ENCODE results near the gene SF3A2.

The SF3A2 gene

GRCh38 chr19:2208975-2209374, 27.6 kb upstream of the SF3A2 start:
- Histone ChIP-seq H3K4me1 (ENCODE audit: control insufficient read depth, low read depth, low read length) (no peaks in the 10 kb centered on the region), H3K4me3 (ENCODE audit: low read length) (no peak overlapping the region), H2BK15ac (replicated peaks; ENCODE audit: low read depth) (no peak overlapping the region), H3K27ac (ENCODE audit: low read depth, low read length) (no peak overlapping the region), H2BK5ac (ENCODE audit: low read length) (no peak overlapping the region), H3K4ac (ENCODE audit: low read depth, low read length) (no peak overlapping the region), H3K18ac (ENCODE audit: low read length) (no peak overlapping the region), H3K36me3 (ENCODE audit: control insufficient read depth, insufficient read depth, low read length) (peaks cover 5% of the 10 kb centered on the region), H4K8ac (ENCODE audit: low read depth, low read length) (no peak overlapping the region), H2AK5ac (ENCODE audit: low read length) (no peak overlapping the region), H3K79me2 (ENCODE audit: control insufficient read depth, insufficient read depth, low read length) (no peaks in the 10 kb centered on the region), H3K23ac (ENCODE audit: low read length) (no peak overlapping the region), H3K9ac (ENCODE audit: low read length) (no peak overlapping the region), H2BK120ac (ENCODE audit: low read depth, low read length) (no peak overlapping the region), H4K5ac (ENCODE audit: low read length) (no peak overlapping the region), H3K56ac (ENCODE audit: low read length) (no peak overlapping the region), H3K27me3 (ENCODE audit: insufficient read depth, low read length, poor library complexity) (no peaks in the 10 kb centered on the region), H3K4me2 (ENCODE audit: low read length) (no peak overlapping the region), H3K79me1 (ENCODE audit: low read length) (no peaks in the 10 kb centered on the region)
- no peak for DNase-seq
- 100% methylated on average over 1 of the region's 10 CpGs for WGBS (ENCODE audit: extremely low coverage, insufficient coverage, low lambda C conversion rate)

GRCh38 chr19:2209408-2209807, 27.2 kb upstream of the SF3A2 start:
- no peak overlapping the region for H4K8ac ChIP-seq (ENCODE audit: low read depth, low read length)
- no peak overlapping the region for H3K18ac ChIP-seq (ENCODE audit: low read length)
- H3K79me1 ChIP-seq (ENCODE audit: low read length): no peaks in the 10 kb centered on the region
- no peak for DNase-seq
- H3K4me3 ChIP-seq (ENCODE audit: low read length): no peak overlapping the region
- no peaks in the 10 kb centered on the region for H3K27me3 ChIP-seq (ENCODE audit: insufficient read depth, low read length, poor library complexity)
- no peak overlapping the region for H2BK120ac ChIP-seq (ENCODE audit: low read depth, low read length)
- H2BK15ac ChIP-seq (replicated peaks; ENCODE audit: low read depth): no peak overlapping the region
- peaks cover 5% of the 10 kb centered on the region for H3K36me3 ChIP-seq (ENCODE audit: control insufficient read depth, insufficient read depth, low read length)
- no peak overlapping the region for H3K27ac ChIP-seq (ENCODE audit: low read depth, low read length)
- H2AK5ac ChIP-seq (ENCODE audit: low read length): no peak overlapping the region
- no peak overlapping the region for H3K56ac ChIP-seq (ENCODE audit: low read length)
- no peak overlapping the region for H2BK5ac ChIP-seq (ENCODE audit: low read length)
- H3K4me1 ChIP-seq (ENCODE audit: control insufficient read depth, low read depth, low read length): no peaks in the 10 kb centered on the region
- H3K9ac ChIP-seq (ENCODE audit: low read length): no peak overlapping the region
- no CpG with 5 or more reads among the region's 17 CpGs for WGBS (ENCODE audit: extremely low coverage, insufficient coverage, low lambda C conversion rate)
- H4K5ac ChIP-seq (ENCODE audit: low read length): no peak overlapping the region
- no peak overlapping the region for H3K23ac ChIP-seq (ENCODE audit: low read length)
- no peaks in the 10 kb centered on the region for H3K79me2 ChIP-seq (ENCODE audit: control insufficient read depth, insufficient read depth, low read length)
- no peak overlapping the region for H3K4ac ChIP-seq (ENCODE audit: low read depth, low read length)
- H3K4me2 ChIP-seq (ENCODE audit: low read length): no peak overlapping the region

- Histone ChIP-seq H3K4me2 (ENCODE audit: low read length) (no peak overlapping the region), H3K23ac (ENCODE audit: low read length) (no peak overlapping the region), H3K79me2 (ENCODE audit: control insufficient read depth, insufficient read depth, low read length) (no peaks in the 10 kb centered on the region), H3K9ac (ENCODE audit: low read length) (no peak overlapping the region), H3K4me1 (ENCODE audit: control insufficient read depth, low read depth, low read length) (no peaks in the 10 kb centered on the region), H3K79me1 (ENCODE audit: low read length) (no peaks in the 10 kb centered on the region), H3K36me3 (ENCODE audit: control insufficient read depth, insufficient read depth, low read length) (peaks cover 5% of the 10 kb centered on the region), H4K8ac (ENCODE audit: low read depth, low read length) (no peak overlapping the region), H2BK120ac (ENCODE audit: low read depth, low read length) (no peak overlapping the region), H3K56ac (ENCODE audit: low read length) (no peak overlapping the region), H3K27ac (ENCODE audit: low read depth, low read length) (no peak overlapping the region), H2BK5ac (ENCODE audit: low read length) (no peak overlapping the region), H4K5ac (ENCODE audit: low read length) (no peak overlapping the region), H3K18ac (ENCODE audit: low read length) (no peak overlapping the region), H2AK5ac (ENCODE audit: low read length) (no peak overlapping the region), H3K27me3 (ENCODE audit: insufficient read depth, low read length, poor library complexity) (no peaks in the 10 kb centered on the region), H3K4me3 (ENCODE audit: low read length) (no peak overlapping the region), H3K4ac (ENCODE audit: low read depth, low read length) (no peak overlapping the region), H2BK15ac (replicated peaks; ENCODE audit: low read depth) (no peak overlapping the region)
- no peak for DNase-seq
- no CpG with 5 or more reads among the region's 21 CpGs for WGBS (ENCODE audit: extremely low coverage, insufficient coverage, low lambda C conversion rate)
Observed at GRCh38 chr19:2210206-2210605, 26.4 kb upstream of the SF3A2 start.

- H4K5ac ChIP-seq (ENCODE audit: low read length): no peak overlapping the region
- no peak overlapping the region for H2BK5ac ChIP-seq (ENCODE audit: low read length)
- H3K36me3 ChIP-seq (ENCODE audit: control insufficient read depth, insufficient read depth, low read length): peaks cover 5% of the 10 kb centered on the region
- H3K18ac ChIP-seq (ENCODE audit: low read length): no peak overlapping the region
- no peak overlapping the region for H3K23ac ChIP-seq (ENCODE audit: low read length)
- no peak overlapping the region for H3K4ac ChIP-seq (ENCODE audit: low read depth, low read length)
- H3K56ac ChIP-seq (ENCODE audit: low read length): no peak overlapping the region
- H2AK5ac ChIP-seq (ENCODE audit: low read length): no peak overlapping the region
- H2BK15ac ChIP-seq (replicated peaks; ENCODE audit: low read depth): no peak overlapping the region
- H3K4me2 ChIP-seq (ENCODE audit: low read length): no peak overlapping the region
- no CpG with 5 or more reads among the region's 33 CpGs for WGBS (ENCODE audit: extremely low coverage, insufficient coverage, low lambda C conversion rate)
- no peak overlapping the region for H2BK120ac ChIP-seq (ENCODE audit: low read depth, low read length)
- H3K27me3 ChIP-seq (ENCODE audit: insufficient read depth, low read length, poor library complexity): no peaks in the 10 kb centered on the region
- no peaks in the 10 kb centered on the region for H3K79me1 ChIP-seq (ENCODE audit: low read length)
- H3K9ac ChIP-seq (ENCODE audit: low read length): no peak overlapping the region
- H3K4me1 ChIP-seq (ENCODE audit: control insufficient read depth, low read depth, low read length): no peaks in the 10 kb centered on the region
- DNase-seq: no peak
- H3K27ac ChIP-seq (ENCODE audit: low read depth, low read length): no peak overlapping the region
- H3K79me2 ChIP-seq (ENCODE audit: control insufficient read depth, insufficient read depth, low read length): no peaks in the 10 kb centered on the region
- H3K4me3 ChIP-seq (ENCODE audit: low read length): no peak overlapping the region
- no peak overlapping the region for H4K8ac ChIP-seq (ENCODE audit: low read depth, low read length)
Observed at GRCh38 chr19:2210987-2211740, 25.5 kb upstream of the SF3A2 start.

- H3K4me3 ChIP-seq (ENCODE audit: low read length): no peak overlapping the region
- no CpG with 5 or more reads among the region's 21 CpGs for WGBS (ENCODE audit: extremely low coverage, insufficient coverage, low lambda C conversion rate)
- no peak overlapping the region for H3K9ac ChIP-seq (ENCODE audit: low read length)
- DNase-seq: no peak
- H3K27me3 ChIP-seq (ENCODE audit: insufficient read depth, low read length, poor library complexity): no peaks in the 10 kb centered on the region
- H3K4ac ChIP-seq (ENCODE audit: low read depth, low read length): no peak overlapping the region
- no peaks in the 10 kb centered on the region for H3K79me1 ChIP-seq (ENCODE audit: low read length)
- no peak overlapping the region for H4K8ac ChIP-seq (ENCODE audit: low read depth, low read length)
- H2AK5ac ChIP-seq (ENCODE audit: low read length): no peak overlapping the region
- no peak overlapping the region for H3K23ac ChIP-seq (ENCODE audit: low read length)
- H3K4me2 ChIP-seq (ENCODE audit: low read length): no peak overlapping the region
- H3K79me2 ChIP-seq (ENCODE audit: control insufficient read depth, insufficient read depth, low read length): no peaks in the 10 kb centered on the region
- H2BK5ac ChIP-seq (ENCODE audit: low read length): no peak overlapping the region
- no peak overlapping the region for H3K56ac ChIP-seq (ENCODE audit: low read length)
- H4K5ac ChIP-seq (ENCODE audit: low read length): no peak overlapping the region
- H2BK120ac ChIP-seq (ENCODE audit: low read depth, low read length): no peak overlapping the region
- H3K18ac ChIP-seq (ENCODE audit: low read length): no peak overlapping the region
- H3K4me1 ChIP-seq (ENCODE audit: control insufficient read depth, low read depth, low read length): no peaks in the 10 kb centered on the region
- H3K36me3 ChIP-seq (ENCODE audit: control insufficient read depth, insufficient read depth, low read length): peaks cover 11% of the 10 kb centered on the region
- no peak overlapping the region for H3K27ac ChIP-seq (ENCODE audit: low read depth, low read length)
- no peak overlapping the region for H2BK15ac ChIP-seq (replicated peaks; ENCODE audit: low read depth)
Observed at GRCh38 chr19:2212861-2213711, 23.5 kb upstream of the SF3A2 start.
